RPMI7951 (cell line): ENCODE results near the gene CHPF2. TPM values are rescaled to one million over a fixed set of nuclear protein-coding genes. Genes with fewer than 3 reads are reported as not detected.

Experiments used
- total RNA-seq: library from RNA; depleted of rRNA; stranded (reverse); fragments of >200 nt; shearing (Covaris generic); gene quantifications from 2 replicates; pipeline ENCODE4 v1.2.3, GENCODE V29; 2014; rRNA removed

CHPF2 gene
- total RNA-seq, 1 experiment from 2014 or later, result 28.0 TPM

Other genes with a start within 250 kb of the CHPF2 start
- 0.12 and 0.39 TPM in 2 replicates for gene NOS3, start 241.5 kb upstream of the CHPF2 start, total RNA-seq
- gene ATG9B, start 208.0 kb upstream of the CHPF2 start, total RNA-seq, result 0.24 TPM in 1 of 2 replicates, not detected in the other
- 26.9 and 27.8 TPM in 2 replicates for gene ABCB8, start 204.0 kb upstream of the CHPF2 start, total RNA-seq
- 0.10 and 1.3 TPM in 2 replicates for gene ASIC3, start 184.0 kb upstream of the CHPF2 start, total RNA-seq
- 41.3 and 57.0 TPM in 2 replicates for gene CDK5, start 174.6 kb upstream of the CHPF2 start, total RNA-seq
- 60.3 and 64.9 TPM in 2 replicates for gene SLC4A2, start 172.9 kb upstream of the CHPF2 start, total RNA-seq
- 61.3 and 66.5 TPM in 2 replicates for gene FASTK, start 151.7 kb upstream of the CHPF2 start, total RNA-seq
- gene TMUB1, start 149.0 kb upstream of the CHPF2 start, total RNA-seq, result 31.8 and 36.6 TPM in 2 replicates
- gene AGAP3, start 146.0 kb upstream of the CHPF2 start, total RNA-seq, result 26.5 and 32.7 TPM in 2 replicates
- gene GBX1, start 64.8 kb upstream of the CHPF2 start, total RNA-seq, result not detected in 2 replicates
- gene ASB10, start 45.2 kb upstream of the CHPF2 start, total RNA-seq, result not detected in 2 replicates
- gene H2BK1, start 22.0 kb upstream of the CHPF2 start, total RNA-seq, result not detected in 2 replicates
- 56.8 and 60.4 TPM in 2 replicates for gene ABCF2, start 5.3 kb upstream of the CHPF2 start, total RNA-seq
- gene SMARCD3, start 16.2 kb downstream of the CHPF2 start, total RNA-seq, result 12.6 and 13.2 TPM in 2 replicates
- gene NUB1, start 109.3 kb downstream of the CHPF2 start, total RNA-seq, result 53.2 and 54.4 TPM in 2 replicates
- gene WDR86, start 177.6 kb downstream of the CHPF2 start, total RNA-seq, result not detected in 2 replicates
- gene CRYGN, start 207.7 kb downstream of the CHPF2 start, total RNA-seq, result not detected in 2 replicates